GM12874 (cell line): ENCODE data around the gene SENP1.

Experiments used
- TF ChIP-seq, protein P1 (sequence below): IDR thresholded peaks from 2 replicates; pipeline ENCODE4 v1.5.1; 2011; ENCODE audit warnings: low read depth, mild to moderate bottlenecking, control low read depth, low read length, moderate library complexity; ENCODE audit not compliant: insufficient read depth

Gene SENP1

DNA sequence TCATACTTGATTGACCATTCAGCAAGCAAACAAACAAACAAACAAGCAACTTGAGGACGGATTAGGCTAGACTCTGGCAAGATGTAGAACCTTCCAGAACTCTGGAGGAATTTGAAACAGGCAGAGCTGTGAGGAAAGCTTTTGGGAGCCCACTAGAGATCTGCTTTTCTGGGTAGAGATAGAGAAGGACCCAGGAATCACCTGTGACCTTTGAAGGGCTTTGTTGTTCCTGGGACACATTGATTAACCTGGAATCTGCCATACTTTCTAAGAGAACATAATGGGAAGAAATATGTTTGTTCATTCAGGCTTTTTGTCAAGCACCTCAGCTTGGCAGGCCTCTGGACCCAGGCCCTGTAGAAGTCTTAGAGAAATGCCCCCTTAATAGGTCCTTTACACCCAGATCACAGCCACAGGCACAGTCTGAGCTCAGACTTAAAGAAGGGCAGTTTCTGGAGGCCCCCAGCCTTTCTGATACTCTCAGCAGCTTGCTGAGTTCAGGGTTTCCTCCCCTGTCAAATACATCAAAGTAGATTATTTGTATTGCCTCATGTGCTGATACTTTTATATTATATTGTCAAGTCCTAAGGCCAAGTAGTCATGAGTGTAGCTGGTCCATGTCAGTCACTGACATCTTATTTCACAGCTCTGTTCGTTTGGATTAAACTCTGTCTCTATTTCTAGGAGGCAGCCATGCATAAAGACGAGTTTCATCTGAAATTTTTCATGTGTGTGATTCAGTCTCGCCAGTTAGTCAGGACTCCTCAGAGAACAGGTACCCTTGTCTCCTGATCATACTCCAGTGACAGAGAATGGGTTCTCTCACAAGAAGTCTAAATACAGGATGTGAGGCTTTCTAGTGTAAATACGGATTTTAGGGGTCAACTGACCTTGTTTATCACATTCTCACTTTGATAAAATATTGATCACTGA lies 1.1 kb upstream of the SENP1 start:
- TF ChIP-seq, protein P1, sequence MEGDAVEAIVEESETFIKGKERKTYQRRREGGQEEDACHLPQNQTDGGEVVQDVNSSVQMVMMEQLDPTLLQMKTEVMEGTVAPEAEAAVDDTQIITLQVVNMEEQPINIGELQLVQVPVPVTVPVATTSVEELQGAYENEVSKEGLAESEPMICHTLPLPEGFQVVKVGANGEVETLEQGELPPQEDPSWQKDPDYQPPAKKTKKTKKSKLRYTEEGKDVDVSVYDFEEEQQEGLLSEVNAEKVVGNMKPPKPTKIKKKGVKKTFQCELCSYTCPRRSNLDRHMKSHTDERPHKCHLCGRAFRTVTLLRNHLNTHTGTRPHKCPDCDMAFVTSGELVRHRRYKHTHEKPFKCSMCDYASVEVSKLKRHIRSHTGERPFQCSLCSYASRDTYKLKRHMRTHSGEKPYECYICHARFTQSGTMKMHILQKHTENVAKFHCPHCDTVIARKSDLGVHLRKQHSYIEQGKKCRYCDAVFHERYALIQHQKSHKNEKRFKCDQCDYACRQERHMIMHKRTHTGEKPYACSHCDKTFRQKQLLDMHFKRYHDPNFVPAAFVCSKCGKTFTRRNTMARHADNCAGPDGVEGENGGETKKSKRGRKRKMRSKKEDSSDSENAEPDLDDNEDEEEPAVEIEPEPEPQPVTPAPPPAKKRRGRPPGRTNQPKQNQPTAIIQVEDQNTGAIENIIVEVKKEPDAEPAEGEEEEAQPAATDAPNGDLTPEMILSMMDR = no peak

GRCh38 chr12:48105321-48105866 lies 485 bp downstream of the SENP1 start:
- TF ChIP-seq, protein P1 = no peak

GRCh38 chr12:48104531-48104930 lies 1.3 kb downstream of the SENP1 start:
- TF ChIP-seq, protein P1 = no peak

DNA sequence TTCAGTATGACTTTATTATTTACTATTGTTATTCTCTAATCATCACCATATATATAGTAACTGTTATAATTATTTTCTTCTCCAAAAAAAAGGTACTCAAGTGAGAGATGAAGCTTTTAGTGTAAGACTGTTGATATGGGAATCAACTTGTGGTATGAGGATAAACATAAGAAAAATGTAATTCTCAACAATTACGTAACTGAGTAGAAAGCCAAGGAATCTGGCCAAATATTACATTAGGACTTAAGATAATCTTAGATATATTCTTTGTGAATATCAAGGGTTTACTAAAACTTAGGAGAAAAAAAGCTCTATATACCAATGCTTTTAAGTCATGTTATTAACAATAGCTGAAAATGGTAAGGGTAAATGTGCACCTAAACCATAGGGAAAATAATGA lies 13.3 kb downstream of the SENP1 start:
- TF ChIP-seq, protein P1 = no peak

DNA sequence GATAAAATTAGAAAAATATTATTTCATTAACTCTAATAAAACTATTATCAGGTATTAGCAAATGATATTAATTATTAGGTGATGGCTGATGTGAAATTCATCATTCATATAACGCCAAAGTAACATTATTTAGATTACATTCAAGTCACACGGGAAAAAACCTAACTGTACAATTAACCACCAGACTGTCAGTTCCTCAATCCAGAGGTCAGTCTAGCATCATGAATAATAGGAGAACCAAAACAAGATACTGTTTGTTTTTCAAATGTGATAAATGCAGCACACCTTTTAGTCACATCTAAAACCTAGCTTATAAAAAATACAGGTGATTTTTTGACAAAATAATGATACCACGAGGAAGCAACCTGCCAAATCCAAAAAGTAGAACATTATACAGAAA lies 19.6 kb downstream of the SENP1 start:
- TF ChIP-seq, protein P1 = no peak

DNA sequence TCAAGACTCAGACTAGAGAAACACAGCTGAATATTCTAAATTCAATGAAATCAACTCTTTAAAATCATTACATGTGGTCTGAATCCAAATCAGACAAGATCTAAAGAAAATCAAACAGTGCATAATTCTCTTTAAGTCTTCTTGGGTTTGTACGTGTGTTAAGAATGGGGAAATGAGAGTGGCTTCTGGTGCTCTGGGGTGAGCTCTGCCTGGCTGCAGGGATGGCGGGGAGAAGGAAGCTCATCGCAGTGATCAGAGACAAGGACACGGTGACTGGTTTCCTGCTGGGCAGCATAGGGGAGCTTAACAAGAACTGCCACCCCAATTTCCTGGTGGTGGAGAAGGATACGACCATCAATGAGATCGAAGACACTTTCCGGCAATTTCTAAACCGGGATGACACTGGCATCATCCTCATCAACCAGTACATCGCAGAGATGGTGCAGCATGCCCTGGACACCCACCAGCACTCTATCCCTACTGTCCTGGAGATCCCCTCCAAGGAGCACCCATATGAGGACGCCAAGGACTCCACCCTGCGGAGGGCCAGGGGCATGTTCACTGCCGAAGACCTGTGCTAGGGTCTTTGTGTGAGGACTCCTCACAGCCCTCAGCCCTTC lies 20.9 kb downstream of the SENP1 start:
- TF ChIP-seq, protein P1 = no peak

DNA sequence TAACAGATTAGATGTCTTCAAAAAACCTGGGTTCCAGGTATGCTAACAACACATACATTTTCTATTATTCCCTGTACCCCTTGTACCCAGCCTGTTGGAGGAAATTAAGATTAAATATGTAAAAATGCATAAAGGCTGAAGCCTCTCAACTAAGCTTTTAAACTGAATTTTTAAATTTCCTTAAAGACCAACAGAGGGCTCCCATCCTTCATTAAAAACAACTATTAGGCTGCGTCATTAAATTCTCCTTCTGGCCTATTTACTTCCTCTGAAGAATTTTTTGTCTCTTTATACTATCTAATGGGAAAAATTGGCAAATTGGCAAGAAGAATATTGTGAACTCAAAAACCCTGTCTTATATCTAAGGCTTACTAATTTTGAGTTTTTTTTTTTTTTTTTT lies 21.8 kb downstream of the SENP1 start:
- TF ChIP-seq, protein P1 = no peak
